Smooth muscle cell (in vitro differentiated cells): Measurements from ENCODE around the gene RAB6B. TPM values are rescaled to one million over a fixed set of nuclear protein-coding genes. Genes with fewer than 3 reads are reported as not detected.

Experiments
- DNase-seq: peaks from one replicate; lab custom pipeline; 2025; ENCODE audit not compliant: unreplicated experiment; lab: John Stamatoyannopoulos, UW
- H2AFZ ChIP-seq: fragments of 200-600 bp; sonication (generic); 2 replicates; pipeline ENCODE4 v1.6.0; 2016; ENCODE audit warnings: antibody characterized with exemption, low read depth, mild to moderate bottlenecking
- H3F3A ChIP-seq: fragments of 200-600 bp; sonication (generic); 2 replicates; pipeline ENCODE4 v1.6.0; 2017; ENCODE audit warnings: antibody characterized with exemption, low read depth
- H3K27ac ChIP-seq: fragments of 200-600 bp; sonication (generic); 2 replicates; pipeline ENCODE4 v1.5.1; 2016; ENCODE audit warnings: low read depth, mild to moderate bottlenecking
- H3K27me3 ChIP-seq: fragments of 200-600 bp; sonication (generic); 2 replicates; pipeline ENCODE4 v1.6.1; 2016; ENCODE audit warnings: low read depth, mild to moderate bottlenecking
- H3K36me3 ChIP-seq: fragments of 200-600 bp; sonication (generic); 2 replicates; pipeline ENCODE4 v1.5.1; 2016; ENCODE audit warnings: low read depth
- H3K4me1 ChIP-seq: fragments of 200-600 bp; sonication (generic); 2 replicates; pipeline ENCODE4 v1.5.1; 2016; ENCODE audit warnings: low read depth
- H3K4me2 ChIP-seq: fragments of 200-600 bp; sonication (generic); 2 replicates; pipeline ENCODE4 v1.6.0; 2016; ENCODE audit warnings: mild to moderate bottlenecking
- H3K4me3 ChIP-seq: fragments of 200-600 bp; sonication (generic); 2 replicates; pipeline ENCODE4 v1.5.1; 2016; ENCODE audit warnings: mild to moderate bottlenecking
- H3K79me2 ChIP-seq: fragments of 200-600 bp; sonication (generic); 2 replicates; pipeline ENCODE4 v1.6.0; 2016; ENCODE audit warnings: low read depth, mild to moderate bottlenecking
- H3K9ac ChIP-seq: fragments of 200-600 bp; sonication (generic); 2 replicates; pipeline ENCODE4 v1.6.0; 2016; ENCODE audit warnings: low read depth
- H3K9me3 ChIP-seq: fragments of 200-600 bp; sonication (generic); replicated peaks from 2 replicates; pipeline ENCODE4 v1.5.1; 2016; ENCODE audit warnings: low read depth
- H4K20me1 ChIP-seq: fragments of 200-600 bp; sonication (generic); 2 replicates; pipeline ENCODE4 v1.6.0; 2016; ENCODE audit warnings: low read depth
- WGBS: methylation state at CpG from one replicate; pipeline ENCODE4 v1.1.7; 2016; ENCODE audit warnings: low lambda C conversion rate; 5-methylcytosine and 5-hydroxymethylcytosine counted together
- polyA plus RNA-seq: library from polyadenylated mRNA; unstranded; fragments of >200 nt; fragmentation: Nextera tagmentation; extraction: Ambion mirVana; gene quantifications from 2 replicates; pipeline ENCODE4 v1.2.1, GENCODE V29; 2016
- total RNA-seq: library from RNA; depleted of rRNA; stranded (reverse); fragments of >200 nt; gene quantifications from 2 replicates; pipeline ENCODE4 v1.2.3, GENCODE V29; 2014
- TF ChIP-seq, protein P1 (sequence below): fragments of 200-600 bp; sonication (generic); IDR thresholded peaks from 2 replicates; pipeline ENCODE4 v1.5.1; 2017; ENCODE audit warnings: borderline replicate concordance, mild to moderate bottlenecking, antibody characterized with exemption; ENCODE audit not compliant: insufficient read depth, poor library complexity, severe bottlenecking

Gene RAB6B
- total and polyA plus RNA-seq, 2 experiments from 2014 or later = 1.2 to 2.0 TPM

- H3K9ac ChIP-seq = no peak overlapping the region
- H2AFZ ChIP-seq = no peak overlapping the region
- no peaks in the 10 kb centered on the region for H4K20me1 ChIP-seq
- no peaks in the 10 kb centered on the region for H3K36me3 ChIP-seq
- H3K4me3 ChIP-seq = no peak overlapping the region
- DNase-seq = no peak
- H3K27ac ChIP-seq = no peak overlapping the region
- no peaks in the 10 kb centered on the region for H3K27me3 ChIP-seq
- TF ChIP-seq, protein P1, sequence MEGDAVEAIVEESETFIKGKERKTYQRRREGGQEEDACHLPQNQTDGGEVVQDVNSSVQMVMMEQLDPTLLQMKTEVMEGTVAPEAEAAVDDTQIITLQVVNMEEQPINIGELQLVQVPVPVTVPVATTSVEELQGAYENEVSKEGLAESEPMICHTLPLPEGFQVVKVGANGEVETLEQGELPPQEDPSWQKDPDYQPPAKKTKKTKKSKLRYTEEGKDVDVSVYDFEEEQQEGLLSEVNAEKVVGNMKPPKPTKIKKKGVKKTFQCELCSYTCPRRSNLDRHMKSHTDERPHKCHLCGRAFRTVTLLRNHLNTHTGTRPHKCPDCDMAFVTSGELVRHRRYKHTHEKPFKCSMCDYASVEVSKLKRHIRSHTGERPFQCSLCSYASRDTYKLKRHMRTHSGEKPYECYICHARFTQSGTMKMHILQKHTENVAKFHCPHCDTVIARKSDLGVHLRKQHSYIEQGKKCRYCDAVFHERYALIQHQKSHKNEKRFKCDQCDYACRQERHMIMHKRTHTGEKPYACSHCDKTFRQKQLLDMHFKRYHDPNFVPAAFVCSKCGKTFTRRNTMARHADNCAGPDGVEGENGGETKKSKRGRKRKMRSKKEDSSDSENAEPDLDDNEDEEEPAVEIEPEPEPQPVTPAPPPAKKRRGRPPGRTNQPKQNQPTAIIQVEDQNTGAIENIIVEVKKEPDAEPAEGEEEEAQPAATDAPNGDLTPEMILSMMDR = no peak
- no peaks in the 10 kb centered on the region for H3F3A ChIP-seq
- H3K4me1 ChIP-seq = no peaks in the 10 kb centered on the region
- H3K79me2 ChIP-seq = no peaks in the 10 kb centered on the region
- H3K4me2 ChIP-seq = no peak overlapping the region
- H3K9me3 ChIP-seq = no peaks in the 10 kb centered on the region
- WGBS = 95% methylated on average over 8 of the region's 8 CpGs
These were observed 54.5 kb downstream of the RAB6B start for GRCh38 chr3:133841196-133841595.

GRCh38 chr3:133840767-133841166 lies 54.9 kb downstream of the RAB6B start:
- WGBS = 96% methylated on average over 6 of the region's 6 CpGs
- Histone ChIP-seq H3K9ac (no peak overlapping the region), H3K36me3 (no peaks in the 10 kb centered on the region), H3K9me3 (no peaks in the 10 kb centered on the region), H3K27ac (no peak overlapping the region), H2AFZ (no peak overlapping the region), H3F3A (no peaks in the 10 kb centered on the region), H3K27me3 (no peaks in the 10 kb centered on the region), H3K4me3 (no peak overlapping the region), H3K4me1 (no peaks in the 10 kb centered on the region), H4K20me1 (no peaks in the 10 kb centered on the region), H3K4me2 (no peak overlapping the region), H3K79me2 (no peaks in the 10 kb centered on the region)
- no peak for DNase-seq
- TF ChIP-seq, protein P1 = no peak

DNA sequence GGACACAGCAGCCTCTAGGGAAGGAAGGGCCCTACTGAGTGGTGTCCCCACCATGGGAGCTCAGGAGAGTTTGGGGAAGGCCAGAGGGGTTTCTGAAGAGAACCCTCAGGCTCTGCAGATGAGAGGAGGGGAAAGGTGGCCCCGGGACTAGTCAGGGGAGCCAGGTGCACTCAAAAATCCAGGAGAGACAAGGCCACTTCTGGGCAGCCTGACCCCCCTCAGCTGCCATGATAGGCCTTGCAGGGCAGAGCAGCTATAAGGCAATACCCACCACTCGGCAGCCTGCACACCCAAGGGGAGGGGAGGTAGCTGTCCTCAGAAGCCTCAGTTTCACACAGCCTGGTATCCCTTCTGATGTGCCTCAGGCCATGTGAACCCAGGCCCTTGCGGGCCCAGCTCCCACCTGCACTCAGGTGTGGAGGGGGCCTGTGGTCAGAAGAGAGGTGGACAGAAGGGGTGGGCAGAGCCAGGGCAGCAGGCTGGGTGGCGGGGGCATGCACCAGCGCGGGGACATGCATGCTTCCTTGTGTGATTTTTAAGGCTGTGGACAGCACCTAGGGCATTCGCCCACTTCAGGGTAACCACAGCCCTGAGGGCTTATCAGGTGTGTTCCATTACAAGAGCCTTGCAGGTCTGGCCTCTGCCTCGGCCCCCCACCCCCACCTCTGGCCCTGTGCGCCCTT lies 55.5 kb downstream of the RAB6B start:
- Histone ChIP-seq H3K27ac (no peak overlapping the region), H3K79me2 (no peaks in the 10 kb centered on the region), H3K9me3 (no peaks in the 10 kb centered on the region), H3K4me3 (no peak overlapping the region), H2AFZ (no peak overlapping the region), H3K4me2 (no peak overlapping the region), H3K9ac (no peak overlapping the region), H3F3A (no peaks in the 10 kb centered on the region), H3K4me1 (no peaks in the 10 kb centered on the region), H4K20me1 (no peaks in the 10 kb centered on the region), H3K36me3 (no peaks in the 10 kb centered on the region), H3K27me3 (no peaks in the 10 kb centered on the region)
- TF ChIP-seq, protein P1 = no peak
- WGBS = 88% methylated on average over 9 of the region's 9 CpGs
- no peak for DNase-seq
